GM18511 (cell line): ENCODE results near the gene ANKRD11.
"Not testable (repeated sequence)": the region's sequence is repeated elsewhere in the genome, so short reads cannot be mapped to it uniquely, and the experiment has no call there.

Experiments used
- ATAC-seq: cut with Tn5 transposase; IDR thresholded peaks from one replicate; pipeline ENCODE4 v1.9.1; 2021; ENCODE audit warnings: mild to moderate bottlenecking, moderate library complexity; ENCODE audit not compliant: unreplicated experiment

The ANKRD11 gene

DNA sequence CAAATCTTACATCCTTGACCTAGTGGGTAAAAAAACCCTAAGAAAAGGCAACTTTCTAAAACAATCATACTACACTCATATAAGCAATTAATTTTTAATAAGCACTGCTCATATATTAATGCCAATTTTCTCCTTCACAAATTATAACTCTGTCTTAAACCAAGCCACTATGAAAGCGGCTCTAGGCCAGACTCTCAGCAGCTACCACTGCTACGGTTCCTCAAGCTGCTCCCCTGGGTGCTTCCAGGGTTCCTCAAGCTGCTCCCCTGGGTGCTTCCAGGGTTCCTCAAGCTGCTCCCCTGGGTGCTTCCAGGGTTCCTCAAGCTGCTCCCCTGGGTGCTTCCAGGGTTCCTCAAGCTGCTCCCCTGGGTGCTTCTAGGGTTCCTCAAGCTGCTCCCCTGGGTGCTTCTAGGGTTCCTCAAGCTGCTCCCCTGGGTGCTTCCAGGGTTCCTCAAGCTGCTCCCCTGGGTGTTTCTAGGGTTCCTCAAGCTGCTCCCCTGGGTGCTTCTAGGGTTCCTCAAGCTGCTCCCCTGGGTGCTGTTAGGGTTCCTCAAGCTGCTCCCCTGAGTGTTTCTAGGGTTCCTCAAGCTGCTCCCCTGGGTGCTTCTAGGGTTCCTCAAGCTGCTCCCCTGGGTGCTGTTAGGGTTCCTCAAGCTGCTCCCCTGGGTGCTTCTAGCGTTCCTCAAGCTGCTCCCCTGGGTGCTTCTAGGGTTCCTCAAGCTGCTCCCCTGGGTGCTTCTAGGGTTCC is 35.8 kb downstream of the ANKRD11 start:
- not testable (repeated sequence) for ATAC-seq

DNA sequence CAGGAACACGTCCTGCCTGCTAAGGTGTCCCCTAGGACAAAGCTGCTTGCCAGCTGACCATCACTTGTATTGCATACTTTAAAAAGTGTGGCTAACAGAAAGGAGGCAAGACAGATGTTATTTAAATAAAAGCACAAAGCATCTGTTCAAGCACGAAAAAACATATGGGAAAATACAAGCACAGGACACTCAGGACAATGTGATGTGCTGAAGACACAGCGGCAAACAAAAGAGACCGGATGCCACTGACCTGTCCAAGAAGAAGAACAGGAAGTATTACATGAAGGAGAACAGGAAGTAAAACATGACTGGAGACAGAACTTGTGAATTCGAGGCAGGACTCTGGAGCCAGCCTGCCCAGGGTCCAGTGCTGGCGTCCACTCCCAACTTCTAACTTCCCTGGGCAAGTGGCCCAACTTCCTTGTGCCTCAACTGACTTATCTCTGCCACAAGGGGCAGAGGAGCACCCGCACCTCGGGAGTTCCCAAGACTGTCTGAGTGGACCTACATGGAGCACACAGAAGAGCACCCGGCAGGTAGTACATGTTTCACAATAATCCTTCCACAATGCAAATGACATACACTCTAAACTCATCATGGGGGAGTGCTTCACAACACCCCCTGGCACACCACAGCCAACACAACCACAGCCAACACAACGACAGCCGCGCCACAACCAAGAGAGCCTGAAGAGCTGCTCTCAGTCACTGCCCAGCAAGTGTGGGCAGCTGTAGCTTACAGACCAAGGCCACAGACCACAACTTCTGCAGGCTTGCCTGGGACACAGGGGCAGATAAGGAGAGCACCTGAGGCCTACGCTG is 36.6 kb downstream of the ANKRD11 start:
- ATAC-seq = no peak

DNA sequence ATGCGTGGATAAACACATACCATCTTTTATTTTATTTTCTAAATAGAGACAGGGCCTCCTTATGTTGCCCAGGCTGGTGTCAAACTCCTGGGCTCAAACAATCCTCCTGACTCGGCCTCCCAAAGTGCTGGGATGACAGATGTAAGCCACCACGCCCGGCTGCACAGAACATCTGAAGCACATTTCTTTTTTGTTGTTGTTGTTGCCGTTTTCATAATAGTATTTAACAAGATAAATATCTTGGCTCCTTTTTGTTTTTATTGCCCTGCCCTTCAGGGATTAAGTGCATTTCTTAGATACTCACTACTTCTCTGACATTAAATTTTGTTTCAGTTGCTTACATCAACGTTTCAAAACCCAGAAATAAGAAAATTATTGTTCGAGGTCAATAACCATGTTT is 37.4 kb downstream of the ANKRD11 start:
- ATAC-seq = no peak

DNA sequence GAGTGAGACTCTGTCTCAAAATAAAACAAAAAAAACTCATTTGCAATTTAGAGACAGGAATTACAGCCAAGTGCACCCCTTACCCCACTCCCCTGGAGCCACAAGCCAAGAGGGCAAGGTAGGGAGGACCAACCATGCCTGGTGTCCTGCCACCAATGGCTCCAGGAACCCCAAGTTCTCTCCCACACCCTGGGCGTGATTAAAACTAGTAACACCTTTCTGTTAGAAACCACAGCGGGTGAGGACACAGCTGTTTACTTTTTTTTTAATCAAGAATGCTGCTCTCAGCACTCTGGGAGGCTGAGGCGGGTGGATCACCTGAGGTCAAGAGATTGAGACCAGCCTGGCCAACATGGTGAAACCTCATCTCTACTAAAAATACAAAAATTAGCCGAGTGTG is 38.1 kb downstream of the ANKRD11 start:
- no peak for ATAC-seq

DNA sequence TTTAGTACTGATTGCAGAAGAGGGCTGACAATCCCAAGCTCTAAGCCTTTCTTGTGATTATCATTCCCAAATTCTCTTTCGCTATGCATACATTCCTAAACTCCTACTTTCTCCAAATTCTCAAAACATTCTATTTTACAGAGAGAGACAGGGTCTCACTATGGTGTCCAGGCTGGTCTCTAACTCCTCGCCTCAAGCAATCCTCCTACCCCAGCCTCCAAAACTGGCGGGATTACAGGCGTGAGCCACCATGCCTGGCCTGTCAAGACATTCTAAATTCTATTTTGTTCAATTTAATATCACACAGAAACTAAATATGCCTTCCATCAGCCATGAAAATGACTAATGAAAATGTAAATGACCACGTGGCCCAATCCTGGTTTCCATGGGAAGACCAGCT is 39.8 kb downstream of the ANKRD11 start:
- ATAC-seq = no peak

DNA sequence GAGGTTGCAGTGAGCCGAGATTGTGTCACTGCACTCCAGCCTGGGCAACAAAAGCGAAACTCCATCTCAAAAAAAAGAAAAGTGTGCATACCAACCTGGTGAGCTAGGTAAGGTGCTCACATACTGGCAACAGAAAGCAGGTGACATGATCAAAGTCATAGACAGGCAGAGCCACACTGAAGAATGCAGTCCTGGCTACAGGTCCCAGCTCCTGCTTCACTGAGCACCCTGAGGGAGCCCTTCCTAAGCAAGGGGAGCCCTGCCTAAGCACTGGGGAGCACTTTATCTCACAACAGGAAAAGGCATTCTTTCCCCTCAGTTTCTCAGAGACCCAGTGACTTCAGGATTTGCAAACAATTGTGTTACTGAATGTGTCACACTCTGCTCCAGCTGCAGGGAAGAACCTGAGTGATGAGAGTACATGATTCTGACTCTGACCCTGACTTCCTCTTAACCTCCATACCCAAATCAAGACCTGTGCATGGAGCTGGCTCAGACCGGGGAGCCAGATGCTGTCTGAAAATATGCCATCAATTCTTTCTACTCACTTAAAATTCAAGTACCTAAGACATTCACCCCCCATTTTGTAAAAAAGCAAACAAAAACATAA is 40.5 kb downstream of the ANKRD11 start:
- no peak for ATAC-seq

DNA sequence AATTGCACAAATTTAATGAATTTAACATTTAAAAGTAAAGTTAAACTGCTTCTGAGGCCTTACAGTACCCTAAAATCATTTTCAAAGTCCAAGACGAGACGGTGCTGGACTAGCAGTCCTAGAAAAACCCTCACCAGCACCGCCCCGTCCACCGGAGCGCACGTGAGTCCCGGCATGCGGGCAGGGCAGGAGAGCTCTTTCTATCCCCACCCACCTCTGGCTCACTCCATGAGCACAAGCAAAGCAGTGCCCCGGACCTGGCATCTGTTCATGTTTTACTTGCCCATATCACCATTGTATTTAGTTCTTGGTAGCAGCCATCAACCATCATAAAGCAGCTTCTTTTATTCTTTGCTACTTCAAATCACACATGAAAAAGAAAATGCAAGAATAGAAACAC is 41.7 kb downstream of the ANKRD11 start:
- ATAC-seq = no peak

DNA sequence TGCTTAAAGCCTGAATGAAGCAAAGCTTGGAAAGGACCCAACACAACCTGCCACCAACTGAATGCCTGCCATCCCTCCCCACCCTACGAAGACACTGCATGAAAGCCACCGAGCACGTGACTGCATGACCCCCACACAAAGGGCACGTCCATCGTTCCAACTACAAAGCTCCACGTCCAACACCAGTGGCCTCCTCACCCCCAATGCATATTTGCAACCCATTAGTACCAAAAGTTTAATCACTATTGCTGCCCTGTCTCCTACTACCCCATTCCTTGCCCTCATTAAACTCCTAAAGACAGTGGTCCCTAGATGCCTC is 43.4 kb downstream of the ANKRD11 start:
- ATAC-seq = no peak

DNA sequence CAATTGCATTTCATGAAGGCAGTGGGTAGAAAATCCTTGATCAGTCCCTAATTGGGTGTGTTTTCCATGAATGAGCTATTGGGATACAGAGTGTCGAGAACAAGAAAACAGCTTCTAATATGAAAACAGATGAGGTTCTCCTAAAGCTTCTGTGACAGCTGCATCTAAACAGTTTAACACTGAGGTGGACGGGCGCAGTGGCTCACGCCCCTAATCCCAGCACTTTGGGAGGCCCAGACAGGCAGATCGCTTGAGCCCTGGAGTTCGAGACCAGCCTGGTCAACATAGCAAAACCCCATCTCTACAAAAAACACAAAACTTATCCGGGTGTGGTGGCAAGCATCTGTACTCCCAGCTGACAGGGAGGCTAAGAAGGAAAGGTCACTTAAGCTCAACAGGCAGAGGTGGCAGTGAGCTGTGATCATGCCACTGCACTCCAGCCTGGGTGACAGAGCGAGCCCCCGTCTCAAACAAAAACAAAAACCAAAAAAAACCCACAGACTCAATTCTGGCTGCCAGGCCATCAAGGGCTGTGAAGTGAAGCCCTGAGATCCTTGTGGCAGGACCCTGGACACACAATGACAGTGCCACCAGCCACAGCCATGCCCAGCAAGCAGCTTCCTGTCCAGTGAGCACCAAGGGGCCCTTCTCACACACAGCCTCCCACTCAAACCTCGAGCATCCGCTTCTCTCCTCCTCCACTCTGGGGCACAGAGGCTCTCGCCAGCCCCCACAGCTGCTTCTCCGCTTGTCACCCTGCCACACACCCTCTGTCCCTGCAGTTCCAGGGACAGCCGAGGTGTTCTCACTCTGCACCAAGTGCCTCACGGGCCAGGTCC is 44.0 kb downstream of the ANKRD11 start:
- no peak for ATAC-seq

DNA sequence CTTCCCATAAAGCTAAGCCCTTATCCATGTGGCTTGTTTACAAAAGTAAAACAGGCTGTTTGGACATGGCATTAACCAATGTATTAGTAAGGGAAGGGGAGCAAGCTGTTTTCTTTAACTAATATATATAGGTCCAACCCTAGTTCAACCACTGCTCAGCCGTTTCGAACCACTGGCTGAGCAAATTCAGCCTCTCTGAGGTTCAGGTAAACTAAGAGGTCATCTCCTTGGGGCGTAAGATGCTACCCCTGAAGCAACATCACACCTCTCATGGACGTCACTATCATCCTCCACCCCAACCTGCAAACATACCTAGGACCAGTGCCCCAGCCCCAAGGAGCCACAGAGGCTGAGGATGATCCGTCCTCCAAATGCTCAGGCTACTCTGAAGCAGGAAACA is 45.2 kb downstream of the ANKRD11 start:
- ATAC-seq = no peak

DNA sequence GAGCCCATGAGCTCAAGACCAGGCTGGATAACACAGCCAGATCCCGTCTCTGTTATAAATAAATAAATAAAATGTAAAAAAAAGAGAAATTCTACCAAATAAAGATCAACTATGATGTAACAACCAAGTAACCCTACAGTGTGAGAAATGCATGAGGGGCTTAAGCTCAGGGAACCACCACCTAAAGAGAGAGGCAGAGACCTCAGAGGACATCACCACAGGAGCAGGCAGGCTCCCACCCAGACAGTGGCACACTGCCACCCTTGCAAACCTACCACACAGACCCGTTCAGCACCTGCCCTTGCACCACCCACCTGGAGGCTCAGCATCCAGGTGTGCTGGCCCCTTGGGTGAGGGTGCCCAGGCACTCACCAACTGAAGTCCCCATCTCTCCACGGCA is 45.6 kb downstream of the ANKRD11 start:
- ATAC-seq = no peak

DNA sequence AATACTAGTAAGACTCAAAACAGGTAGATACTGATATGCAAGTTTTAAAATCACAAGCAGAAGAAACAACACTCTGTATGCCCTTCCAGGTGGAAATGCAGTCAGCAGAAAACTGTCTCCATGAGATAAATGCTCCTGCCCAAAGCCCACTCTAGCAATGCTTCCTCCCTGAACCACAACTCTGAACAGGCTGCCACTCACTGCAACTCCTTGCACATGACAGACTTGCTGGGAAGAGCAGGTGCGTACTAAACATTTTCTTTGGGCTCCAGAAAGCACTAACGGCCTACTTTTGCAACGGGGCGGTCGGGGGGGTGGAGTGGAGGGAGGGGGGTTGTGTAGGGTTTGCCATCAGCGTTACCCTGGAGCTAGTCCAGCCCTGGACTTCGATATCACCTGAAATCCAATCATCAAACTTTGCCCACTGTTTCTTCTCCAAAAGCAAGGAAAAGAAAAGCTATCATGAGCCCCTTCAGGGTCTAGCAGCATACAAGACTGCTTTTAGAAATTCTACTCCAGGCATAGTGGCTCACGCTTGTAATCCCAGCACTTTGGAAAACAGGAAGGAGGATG is 46.1 kb downstream of the ANKRD11 start:
- no peak for ATAC-seq

DNA sequence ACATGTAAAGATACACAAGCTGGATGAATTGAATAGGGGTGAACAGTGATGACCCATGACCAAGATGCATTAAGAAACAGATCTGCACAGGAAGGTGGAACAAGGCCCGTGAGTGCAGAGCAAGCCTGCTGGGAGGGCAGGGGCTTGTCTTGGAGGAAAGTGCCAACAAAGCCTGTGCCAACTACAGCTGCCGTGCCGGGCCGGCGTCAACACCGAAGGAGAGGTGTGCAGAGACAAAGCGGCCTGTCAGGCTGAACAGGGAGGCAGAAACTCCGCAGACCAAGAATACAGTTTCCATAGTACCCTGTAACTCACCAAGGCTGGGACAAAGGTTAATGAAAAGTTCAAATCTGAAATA is 46.7 kb downstream of the ANKRD11 start:
- ATAC-seq = no peak

DNA sequence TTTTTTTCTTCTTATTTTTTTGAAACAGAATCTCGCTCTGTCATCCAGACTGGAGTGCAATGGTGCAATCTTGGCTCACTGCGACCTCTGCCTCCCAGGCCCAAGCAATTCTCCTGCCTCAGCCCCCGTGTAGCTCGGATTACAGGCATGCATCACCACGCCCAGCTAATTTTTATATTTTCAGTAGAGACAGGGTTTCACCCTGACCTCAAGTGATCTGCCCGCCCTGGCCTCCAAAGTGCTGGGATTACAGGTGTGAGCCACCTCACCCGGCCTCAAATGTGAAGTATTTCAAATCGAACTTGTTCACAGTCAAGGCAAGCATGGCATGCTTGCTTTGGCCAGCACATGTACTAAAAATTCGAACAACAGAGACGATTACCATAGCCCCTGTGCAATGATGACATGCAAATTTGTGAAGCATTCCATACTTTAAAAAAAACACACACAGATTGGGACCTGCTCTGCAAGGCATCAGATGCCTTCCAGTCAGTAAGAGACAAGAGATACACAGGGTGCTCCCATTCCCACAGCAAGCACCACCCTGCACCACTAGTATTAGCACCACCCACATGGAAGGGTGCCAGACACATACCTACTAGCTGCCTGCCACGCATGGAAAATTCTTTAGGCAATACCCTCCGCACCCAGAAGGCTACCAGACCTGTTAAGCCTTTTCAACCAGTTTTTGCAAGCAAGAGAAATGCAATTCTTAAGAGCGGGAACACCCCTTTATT is 47.2 kb downstream of the ANKRD11 start:
- ATAC-seq = no peak

DNA sequence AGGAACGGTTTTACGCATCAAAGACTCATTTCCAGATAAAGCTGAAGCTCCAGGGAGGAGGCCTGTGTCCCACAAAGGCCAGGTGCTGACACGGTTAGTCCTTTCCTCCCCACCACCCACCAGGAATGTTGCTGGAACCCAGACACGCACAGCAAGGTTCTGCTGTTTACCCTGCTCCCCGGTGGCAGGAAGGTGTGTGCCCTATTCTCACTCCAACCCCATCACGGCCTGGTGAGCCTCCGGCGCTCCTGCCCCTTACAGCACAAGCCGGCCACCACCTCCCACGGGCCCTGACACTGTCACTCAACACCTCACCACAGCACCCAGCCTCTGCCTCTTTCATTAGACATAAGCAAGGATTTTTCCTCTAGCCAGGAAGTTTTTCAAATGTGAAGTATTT is 47.8 kb downstream of the ANKRD11 start:
- ATAC-seq = no peak

DNA sequence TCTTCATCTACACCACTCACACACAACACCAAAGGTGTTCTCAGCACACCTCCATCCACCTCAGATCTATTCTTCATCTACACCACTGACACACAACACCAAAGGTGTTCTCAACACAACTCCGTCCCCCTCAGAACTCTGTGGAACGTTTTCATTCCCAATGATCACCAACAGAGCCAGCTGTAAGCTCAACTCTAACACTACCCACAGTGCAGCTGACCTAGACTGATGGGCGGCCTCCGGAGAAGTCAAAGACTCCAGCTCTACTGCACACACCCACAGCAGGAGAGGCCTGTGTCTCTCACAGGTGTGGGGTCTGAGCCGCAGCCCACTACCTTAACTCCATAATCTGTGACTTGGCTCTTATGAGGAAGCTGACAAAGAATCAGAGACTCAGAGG is 50.7 kb downstream of the ANKRD11 start:
- no peak for ATAC-seq

DNA sequence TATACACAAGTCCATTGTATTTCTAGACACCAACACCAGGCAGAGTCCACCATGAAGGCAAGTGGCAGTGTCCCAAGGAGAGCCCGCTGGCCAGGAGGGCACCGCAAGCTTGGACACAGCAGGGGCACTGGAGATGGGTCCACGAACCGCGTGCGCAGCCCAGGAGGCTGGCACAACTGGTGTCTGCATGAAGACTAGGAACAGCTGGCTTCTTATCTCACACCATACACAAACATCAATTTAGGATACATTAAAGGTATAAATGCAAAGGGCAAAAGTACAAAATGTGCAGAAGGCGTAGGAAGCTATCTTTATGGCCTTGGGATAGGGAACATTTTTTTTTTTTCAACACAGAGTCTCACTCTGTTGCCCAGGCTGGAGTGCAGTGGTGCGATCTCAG is 52.4 kb downstream of the ANKRD11 start:
- ATAC-seq = no peak

DNA sequence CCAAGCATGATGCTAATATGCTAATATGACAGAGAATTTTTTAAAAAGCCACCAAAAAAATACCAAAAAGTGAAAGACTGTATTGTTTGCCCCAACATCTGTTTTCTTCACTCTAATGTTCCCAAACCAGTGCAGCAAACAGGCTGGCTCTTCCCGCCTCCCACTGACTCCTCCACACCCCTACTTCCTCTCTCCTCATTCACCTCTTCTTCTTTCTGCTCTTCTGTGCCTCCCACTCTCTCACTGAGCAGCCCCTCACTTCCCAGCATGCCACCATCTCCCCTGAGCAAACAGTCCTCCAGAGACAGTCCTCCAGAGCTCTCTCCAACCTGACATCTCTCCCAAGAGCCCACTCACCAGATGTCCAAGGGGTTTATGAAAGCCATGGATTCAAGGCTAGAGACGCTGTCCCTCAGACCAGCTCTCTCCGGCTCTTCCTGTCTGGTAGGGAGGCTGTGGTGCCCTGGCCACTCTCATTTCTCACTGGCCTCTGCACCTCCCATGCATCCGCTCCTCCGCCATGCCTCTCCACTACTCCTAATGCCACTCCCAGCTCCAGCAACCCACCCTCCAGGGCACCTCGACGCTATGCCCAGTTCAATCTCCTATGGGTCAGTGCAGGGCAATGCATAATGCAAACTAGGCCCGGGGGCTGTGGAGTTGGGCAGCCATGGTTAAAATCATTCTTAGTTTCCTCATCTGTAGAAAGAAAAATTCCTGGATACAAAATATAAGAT is 52.9 kb downstream of the ANKRD11 start:
- ATAC-seq = no peak

DNA sequence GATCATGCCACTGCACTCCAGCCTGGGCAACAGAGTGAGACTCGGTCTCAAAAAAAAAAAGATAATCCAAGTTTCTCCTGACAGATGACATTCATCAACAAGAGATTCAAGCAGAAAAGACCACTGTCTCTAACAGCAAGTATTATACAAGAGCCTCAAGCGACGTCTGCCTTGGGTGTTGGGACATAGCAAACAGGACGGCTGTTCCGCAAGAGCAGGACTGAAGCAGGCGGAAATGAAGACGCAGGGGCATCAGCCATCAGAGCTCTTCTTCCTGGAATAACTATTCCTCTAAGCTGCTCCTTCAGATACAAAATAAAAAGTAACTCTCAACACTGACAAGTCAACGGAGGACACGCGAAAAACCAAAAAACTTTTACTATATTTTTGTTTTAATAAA is 54.0 kb downstream of the ANKRD11 start:
- no peak for ATAC-seq

DNA sequence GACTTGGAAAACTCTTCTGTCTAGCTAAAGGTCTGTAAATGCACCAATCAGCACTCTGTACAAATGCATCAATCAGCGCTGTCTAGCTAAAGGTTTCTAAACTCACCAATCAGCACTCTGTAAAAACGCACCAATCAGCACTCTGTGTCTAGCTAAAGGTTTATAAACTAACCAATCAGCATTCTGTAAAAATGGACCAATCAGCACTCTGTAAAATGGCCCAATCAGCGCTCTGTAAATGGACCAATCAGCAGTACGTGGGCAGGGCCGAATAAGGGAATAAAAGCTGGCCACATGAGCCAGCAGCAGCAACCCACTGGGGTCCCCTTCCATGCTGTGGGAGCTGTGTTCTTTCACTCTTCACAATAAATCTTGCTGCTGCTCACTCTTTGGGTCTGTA is 55.3 kb downstream of the ANKRD11 start:
- not testable (repeated sequence) for ATAC-seq
